GM19324 (cell line): ENCODE data around the gene ALG2.
"Not testable (repeated sequence)": the region's sequence is repeated elsewhere in the genome, so short reads cannot be mapped to it uniquely, and the experiment has no call there.

Source experiments
- ATAC-seq: cut with Tn5 transposase; IDR thresholded peaks from one replicate; pipeline ENCODE4 v1.9.1; 2021; ENCODE audit warnings: mild to moderate bottlenecking, moderate library complexity; ENCODE audit not compliant: unreplicated experiment, low FRiP score

ALG2 gene

GRCh38 chr9:99196484-99196883 lies 25.3 kb downstream of the ALG2 start:
- not testable (repeated sequence) for ATAC-seq

GRCh38 chr9:99193466-99193821 lies 28.3 kb downstream of the ALG2 start:
- no peak for ATAC-seq

- ATAC-seq = no peak
Observed at GRCh38 chr9:99192786-99193465, 28.8 kb downstream of the ALG2 start.

- ATAC-seq = no peak
Observed at GRCh38 chr9:99190597-99191283, 31.0 kb downstream of the ALG2 start.

GRCh38 chr9:99189887-99190596 lies 31.7 kb downstream of the ALG2 start:
- no peak for ATAC-seq

GRCh38 chr9:99189186-99189585 lies 32.6 kb downstream of the ALG2 start:
- no peak for ATAC-seq

GRCh38 chr9:99187311-99187710 lies 34.4 kb downstream of the ALG2 start:
- ATAC-seq = no peak

- no peak for ATAC-seq
Observed at GRCh38 chr9:99185934-99186333, 35.8 kb downstream of the ALG2 start.

- no peak for ATAC-seq
Observed at GRCh38 chr9:99185348-99185632, 36.5 kb downstream of the ALG2 start.

GRCh38 chr9:99184475-99185347 lies 37.0 kb downstream of the ALG2 start:
- peak; percentile 54 for ATAC-seq

GRCh38 chr9:99184110-99184474 lies 37.6 kb downstream of the ALG2 start:
- no peak for ATAC-seq

- ATAC-seq = no peak
Observed at GRCh38 chr9:99183616-99184015, 38.1 kb downstream of the ALG2 start.

GRCh38 chr9:99182356-99182755 lies 39.4 kb downstream of the ALG2 start:
- ATAC-seq = no peak

GRCh38 chr9:99181621-99182020 lies 40.1 kb downstream of the ALG2 start:
- no peak for ATAC-seq

GRCh38 chr9:99181206-99181605 lies 40.5 kb downstream of the ALG2 start:
- no peak for ATAC-seq

- no peak for ATAC-seq
Observed at GRCh38 chr9:99180662-99181061, 41.1 kb downstream of the ALG2 start.

GRCh38 chr9:99180199-99180598 lies 41.5 kb downstream of the ALG2 start:
- no peak for ATAC-seq

GRCh38 chr9:99178912-99179872 lies 42.5 kb downstream of the ALG2 start:
- no peak for ATAC-seq

- ATAC-seq = no peak
Observed at GRCh38 chr9:99177576-99178366, 44.0 kb downstream of the ALG2 start.
